Liver (tissue), 9 donors: ENCODE results near the gene COX7A2. TPM values are rescaled to one million over a fixed set of nuclear protein-coding genes. Genes with fewer than 3 reads are reported as not detected.

Experiments used
- DNase-seq: peaks from one replicate; pipeline ENCODE4 v3.0.0-alpha.2; 2017; ENCODE audit warnings: low spot score
- H3K27ac ChIP-seq, 2 donors: one replicate each; pipeline ENCODE4 v1.7.0; 2013; ENCODE audit warnings: inconsistent platforms in 2 of 2, low read length in 2 of 2, control low read depth in 1 of 2, low read depth in 1 of 2, mild to moderate bottlenecking in 1 of 2
- H3K27me3 ChIP-seq, 4 donors: one replicate each; pipeline versions ENCODE4 v1.6.1 to v1.7.0; 2013; ENCODE audit warnings: low read length in 3 of 4, inconsistent platforms in 1 of 4, mild to moderate bottlenecking in 1 of 4, moderate library complexity in 1 of 4; ENCODE audit not compliant: control insufficient read depth in 4 of 4, insufficient read depth in 4 of 4
- H3K36me3 ChIP-seq, 4 donors: one replicate each; pipeline versions ENCODE4 v1.6.1 to v1.7.0; 2013; ENCODE audit warnings: low read length in 3 of 4, mild to moderate bottlenecking in 3 of 4, low read depth in 1 of 4, moderate library complexity in 1 of 4; ENCODE audit not compliant: control insufficient read depth in 4 of 4, insufficient read depth in 3 of 4
- H3K4me1 ChIP-seq, 4 donors: one replicate each; pipeline versions ENCODE4 v1.6.1 to v1.7.0; 2013; ENCODE audit warnings: low read length in 3 of 4, mild to moderate bottlenecking in 3 of 4, moderate library complexity in 1 of 4; ENCODE audit not compliant: control insufficient read depth in 4 of 4, insufficient read depth in 4 of 4
- H3K4me3 ChIP-seq, 3 donors: one replicate each; pipeline versions ENCODE4 v1.6.1 to v1.7.0; 2013; ENCODE audit warnings: low read length in 3 of 3, control low read depth in 1 of 3, low read depth in 1 of 3, mild to moderate bottlenecking in 1 of 3
- H3K9ac ChIP-seq, 2 donors: one replicate each; pipeline ENCODE4 v1.7.0; 2013; ENCODE audit warnings: low read length in 2 of 2, mild to moderate bottlenecking in 2 of 2, moderate library complexity in 2 of 2, control low read depth in 1 of 2, low read depth in 1 of 2
- H3K9me3 ChIP-seq, 4 donors: one replicate each; pipeline versions ENCODE4 v1.6.1 to v1.7.0; 2013; ENCODE audit warnings: low read length in 3 of 4; ENCODE audit not compliant: control insufficient read depth in 4 of 4
- ATF3 ChIP-seq: IDR thresholded peaks from 2 replicates; pipeline ENCODE4 v1.6.1; 2016; ENCODE audit warnings: antibody characterized with exemption
- CTCF ChIP-seq: fragments of 150-350 bp; IDR thresholded peaks from 2 replicates; pipeline ENCODE4 v1.5.1; 2017; ENCODE audit warnings: improper control_type of control experiment, low read depth, low read length; ENCODE audit not compliant: missing input control
- EGR1 ChIP-seq, 2 donors: IDR thresholded peaks; 2 replicates each; pipeline ENCODE4 v1.6.1; 2016 to 2018; ENCODE audit warnings: antibody characterized with exemption in 2 of 2, low read depth in 2 of 2
- GABPA ChIP-seq, 2 donors: IDR thresholded peaks in 1 of 2; conservative IDR thresholded peaks in 1 of 2; 2 replicates each; pipeline ENCODE4 v1.6.1; 2016; ENCODE audit warnings: antibody characterized with exemption in 2 of 2, mild to moderate bottlenecking in 1 of 2, moderate library complexity in 1 of 2
- HNF4A ChIP-seq, 2 donors: conservative IDR thresholded peaks; 2 replicates each; pipeline ENCODE4 v1.6.1; 2016; ENCODE audit warnings: antibody characterized with exemption in 2 of 2, mild to moderate bottlenecking in 2 of 2
- HNF4G ChIP-seq: IDR thresholded peaks from 2 replicates; pipeline ENCODE4 v1.6.1; 2016; ENCODE audit warnings: antibody characterized with exemption
- JUND ChIP-seq, 2 donors: IDR thresholded peaks; 2 replicates each; pipeline ENCODE4 v1.6.1; 2016; ENCODE audit warnings: antibody characterized with exemption in 2 of 2
- MAX ChIP-seq: IDR thresholded peaks from 2 replicates; pipeline ENCODE4 v1.6.1; 2016; ENCODE audit warnings: antibody characterized with exemption
- NR2F2 ChIP-seq: IDR thresholded peaks from 2 replicates; pipeline ENCODE4 v1.6.1; 2016; ENCODE audit warnings: antibody characterized with exemption
- RAD21 ChIP-seq, 2 donors: IDR thresholded peaks; 2 replicates each; pipeline ENCODE4 v1.6.1; 2016; ENCODE audit warnings: antibody characterized with exemption in 2 of 2, mild to moderate bottlenecking in 2 of 2
- REST ChIP-seq: IDR thresholded peaks from 2 replicates; pipeline ENCODE4 v1.6.1; 2016; ENCODE audit warnings: antibody characterized with exemption, mild to moderate bottlenecking
- SP1 ChIP-seq: IDR thresholded peaks from 2 replicates; pipeline ENCODE4 v1.6.1; 2018; ENCODE audit warnings: antibody characterized with exemption, mild to moderate bottlenecking
- TAF1 ChIP-seq: conservative IDR thresholded peaks from 2 replicates; pipeline ENCODE4 v1.6.1; 2016; ENCODE audit warnings: antibody characterized with exemption, mild to moderate bottlenecking
- YY1 ChIP-seq: IDR thresholded peaks from 2 replicates; pipeline ENCODE4 v1.6.1; 2016; ENCODE audit warnings: antibody characterized with exemption, mild to moderate bottlenecking
- ZBTB33 ChIP-seq: IDR thresholded peaks from 2 replicates; pipeline ENCODE4 v1.6.1; 2016; ENCODE audit warnings: antibody characterized with exemption
- WGBS: extraction: QIAGEN DNeasy Blood & Tissue Kit; methylation state at CpG from one replicate; pipeline ENCODE4 v1.1.7; 2013; 5-methylcytosine and 5-hydroxymethylcytosine counted together
- polyA plus RNA-seq, 2 donors: library from polyadenylated mRNA; stranded (reverse) in 1 of 2; unstranded in 1 of 2; fragments of 200-250 nt in 1 of 2; fragments of >200 nt in 1 of 2; fragmentation: Nextera tagmentation in 1 of 2; extraction: Ambion mirVana in 1 of 2; gene quantifications; one replicate each; pipeline versions ENCODE4 v1.2.1 to v1.2.3, GENCODE V29; 2013 to 2015
- total RNA-seq, 2 donors: library from RNA; depleted of rRNA; stranded (reverse); fragments of >200 nt; gene quantifications; one replicate each; pipeline ENCODE4 v1.2.3, GENCODE V29; 2014
- donor health status: healthy.
- donor health status: healthy.
- donor health status: healthy.
- donor health status: healthy.
- donor health status: healthy.

The COX7A2 gene
- total and polyA plus RNA-seq, 4 donors, result 69.8 to 583 (median 289) TPM

- Histone ChIP-seq H3K9ac (no peak overlapping the region), H3K9me3 (no peaks in the 10 kb centered on the region), H3K27me3 (no peaks in the 10 kb centered on the region), H3K36me3 (peaks cover 6 to 52% (median 33%) of the 10 kb centered on the region in 4 donors), H3K4me1 (no peaks in the 10 kb centered on the region), H3K4me3 (no peak overlapping the region), H3K27ac (no peak overlapping the region)
- WGBS, result 99% methylated on average over 1 of the region's 1 CpG
- no peak for TF ChIP-seq EGR1 (IDR thresholded peaks at IDR 0.05; ENCODE audit: low read depth in 2 of 2)
- TF ChIP-seq NR2F2, result no peak
- TF ChIP-seq SP1, result no peak
- TF ChIP-seq CTCF, result no peak
- TF ChIP-seq MAX, result no peak
- no peak for TF ChIP-seq HNF4A (conservative IDR thresholded peaks at IDR 0.05)
- no peak for TF ChIP-seq ZBTB33
- TF ChIP-seq REST, result no peak
- TF ChIP-seq GABPA (IDR thresholded peaks at IDR 0.05 in 1 of 2, conservative IDR thresholded peaks at IDR 0.05 in 1 of 2), result no peak
- no peak for TF ChIP-seq RAD21 (IDR thresholded peaks at IDR 0.05)
- TF ChIP-seq YY1, result no peak
- no peak for DNase-seq
These were observed 13.9 kb upstream of the COX7A2 start for GRCh38 chr6:75257343-75258087.

GRCh38 chr6:75250552-75250951 lies 7.0 kb upstream of the COX7A2 start:
- Histone ChIP-seq H3K36me3 (peaks cover 0 to 13% (median 7%) of the 10 kb centered on the region in 4 donors), H3K4me3 (no peak overlapping the region), H3K27me3 (no peaks in the 10 kb centered on the region), H3K9me3 (no peaks in the 10 kb centered on the region), H3K9ac (no peak overlapping the region), H3K4me1 (no peaks in the 10 kb centered on the region), H3K27ac (no peak overlapping the region)
- WGBS, result 77% methylated on average over 2 of the region's 2 CpGs
- no peak for DNase-seq
- no peak for TF ChIP-seq HNF4G
- no peak for TF ChIP-seq CTCF
- TF ChIP-seq MAX, result no peak
- TF ChIP-seq HNF4A (conservative IDR thresholded peaks at IDR 0.05), result no peak
- TF ChIP-seq SP1, result no peak
- no peak for TF ChIP-seq TAF1
- no peak for TF ChIP-seq JUND (IDR thresholded peaks at IDR 0.05)
- no peak for TF ChIP-seq GABPA (IDR thresholded peaks at IDR 0.05 in 1 of 2, conservative IDR thresholded peaks at IDR 0.05 in 1 of 2)
- no peak for TF ChIP-seq YY1
- no peak for TF ChIP-seq REST
- no peak for TF ChIP-seq ATF3
